ENCODE data around the gene PRPF40A. TPM values are rescaled to one million over a fixed set of nuclear protein-coding genes. Genes with fewer than 3 reads are reported as not detected.

Gene PRPF40A
- total RNA-seq, 1 donor from 2014 or later = 83.0 TPM

DNA sequence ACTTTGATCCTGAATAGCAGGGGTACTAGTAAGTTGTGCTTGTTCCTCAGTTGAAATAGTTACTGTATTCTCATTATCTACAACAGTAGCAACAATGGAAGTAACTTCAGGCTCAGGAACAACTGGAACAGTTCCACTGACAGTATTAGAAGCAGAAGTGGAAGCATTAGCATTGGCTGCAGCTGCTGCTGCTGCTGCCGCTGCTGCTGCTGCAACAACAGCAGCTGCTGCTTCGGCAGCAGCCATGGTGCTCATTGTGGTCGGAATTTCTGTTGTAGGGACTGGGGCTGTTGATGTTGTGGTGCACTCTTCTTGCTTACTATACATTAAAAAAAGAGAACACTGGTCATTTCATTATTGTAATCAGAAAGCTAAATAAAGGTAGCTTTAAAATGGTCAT, 40.8 kb downstream of the PRPF40A start:
- Mint-ChIP-seq H3K4me3 (ENCODE audit: unreplicated experiment) (no peak overlapping the region), H3K27ac (ENCODE audit: unreplicated experiment) (no peak overlapping the region), H3K9me3 (ENCODE audit: unreplicated experiment) (no peaks in the 10 kb centered on the region), H3K27me3 (ENCODE audit: unreplicated experiment) (no peaks in the 10 kb centered on the region), H3K4me1 (ENCODE audit: unreplicated experiment) (peaks cover under 1% of the 10 kb centered on the region), H3K36me3 (ENCODE audit: unreplicated experiment) (peaks cover 51% of the 10 kb centered on the region)
- DNase-seq (ENCODE audit: extremely low spot score, unreplicated experiment) = no peak
- TF ChIP-seq, protein P1, sequence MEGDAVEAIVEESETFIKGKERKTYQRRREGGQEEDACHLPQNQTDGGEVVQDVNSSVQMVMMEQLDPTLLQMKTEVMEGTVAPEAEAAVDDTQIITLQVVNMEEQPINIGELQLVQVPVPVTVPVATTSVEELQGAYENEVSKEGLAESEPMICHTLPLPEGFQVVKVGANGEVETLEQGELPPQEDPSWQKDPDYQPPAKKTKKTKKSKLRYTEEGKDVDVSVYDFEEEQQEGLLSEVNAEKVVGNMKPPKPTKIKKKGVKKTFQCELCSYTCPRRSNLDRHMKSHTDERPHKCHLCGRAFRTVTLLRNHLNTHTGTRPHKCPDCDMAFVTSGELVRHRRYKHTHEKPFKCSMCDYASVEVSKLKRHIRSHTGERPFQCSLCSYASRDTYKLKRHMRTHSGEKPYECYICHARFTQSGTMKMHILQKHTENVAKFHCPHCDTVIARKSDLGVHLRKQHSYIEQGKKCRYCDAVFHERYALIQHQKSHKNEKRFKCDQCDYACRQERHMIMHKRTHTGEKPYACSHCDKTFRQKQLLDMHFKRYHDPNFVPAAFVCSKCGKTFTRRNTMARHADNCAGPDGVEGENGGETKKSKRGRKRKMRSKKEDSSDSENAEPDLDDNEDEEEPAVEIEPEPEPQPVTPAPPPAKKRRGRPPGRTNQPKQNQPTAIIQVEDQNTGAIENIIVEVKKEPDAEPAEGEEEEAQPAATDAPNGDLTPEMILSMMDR (IDR thresholded peaks at IDR 0.05) = no peak

DNA sequence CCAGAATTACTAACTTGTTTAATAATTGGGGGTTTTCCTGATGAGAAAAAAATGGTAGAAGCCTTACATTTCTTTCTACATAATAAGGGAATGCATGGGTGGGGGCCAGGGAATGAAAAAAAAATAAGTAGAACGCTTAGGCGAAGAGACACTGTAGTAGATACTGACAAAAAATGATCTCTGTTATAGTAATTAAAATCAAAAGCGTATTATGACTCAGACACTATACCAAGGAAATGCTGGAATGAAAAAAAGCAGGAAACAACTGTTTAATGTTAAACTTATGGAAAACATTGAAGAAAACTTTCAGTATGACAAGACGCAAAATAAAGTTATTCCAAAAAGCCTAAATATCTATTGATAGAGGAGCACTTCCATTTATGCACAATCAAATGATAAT, 42.9 kb downstream of the PRPF40A start:
- TF ChIP-seq, protein P1 (IDR thresholded peaks at IDR 0.05) = no peak
- Mint-ChIP-seq H3K27ac (ENCODE audit: unreplicated experiment) (no peak overlapping the region), H3K36me3 (ENCODE audit: unreplicated experiment) (peaks cover 41% of the 10 kb centered on the region), H3K4me3 (ENCODE audit: unreplicated experiment) (no peak overlapping the region), H3K27me3 (ENCODE audit: unreplicated experiment) (no peaks in the 10 kb centered on the region), H3K4me1 (ENCODE audit: unreplicated experiment) (no peaks in the 10 kb centered on the region), H3K9me3 (ENCODE audit: unreplicated experiment) (no peaks in the 10 kb centered on the region)
- DNase-seq (ENCODE audit: extremely low spot score, unreplicated experiment) = no peak

DNA sequence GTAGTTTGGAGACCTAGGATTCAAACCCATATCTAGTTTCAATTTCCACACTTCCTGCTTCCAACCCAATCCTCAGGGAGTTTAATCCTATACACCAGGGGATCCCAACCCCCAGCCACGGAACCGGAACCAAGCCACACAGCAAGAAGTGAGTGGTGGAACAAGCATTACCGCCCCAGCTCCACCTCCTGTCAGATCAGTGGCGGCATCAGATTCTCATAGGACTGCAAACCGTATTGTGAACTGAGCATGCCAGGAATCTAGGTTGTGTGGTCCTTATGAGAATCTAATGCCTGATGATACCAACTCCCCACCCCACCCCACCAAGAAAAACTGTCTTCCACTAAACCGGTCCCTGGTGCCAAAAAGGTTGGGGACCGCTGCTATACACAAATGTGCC, 52.5 kb downstream of the PRPF40A start:
- H3K36me3 Mint-ChIP-seq (ENCODE audit: unreplicated experiment) = peaks cover 53% of the 10 kb centered on the region
- H3K9me3 Mint-ChIP-seq (ENCODE audit: unreplicated experiment) = no peaks in the 10 kb centered on the region
- no peaks in the 10 kb centered on the region for H3K27me3 Mint-ChIP-seq (ENCODE audit: unreplicated experiment)
- H3K27ac Mint-ChIP-seq (ENCODE audit: unreplicated experiment) = no peak overlapping the region
- H3K4me3 Mint-ChIP-seq (ENCODE audit: unreplicated experiment) = no peak overlapping the region
- TF ChIP-seq, protein P1 (IDR thresholded peaks at IDR 0.05) = no peak
- no peak for DNase-seq (ENCODE audit: extremely low spot score, unreplicated experiment)
- H3K4me1 Mint-ChIP-seq (ENCODE audit: unreplicated experiment) = no peaks in the 10 kb centered on the region

DNA sequence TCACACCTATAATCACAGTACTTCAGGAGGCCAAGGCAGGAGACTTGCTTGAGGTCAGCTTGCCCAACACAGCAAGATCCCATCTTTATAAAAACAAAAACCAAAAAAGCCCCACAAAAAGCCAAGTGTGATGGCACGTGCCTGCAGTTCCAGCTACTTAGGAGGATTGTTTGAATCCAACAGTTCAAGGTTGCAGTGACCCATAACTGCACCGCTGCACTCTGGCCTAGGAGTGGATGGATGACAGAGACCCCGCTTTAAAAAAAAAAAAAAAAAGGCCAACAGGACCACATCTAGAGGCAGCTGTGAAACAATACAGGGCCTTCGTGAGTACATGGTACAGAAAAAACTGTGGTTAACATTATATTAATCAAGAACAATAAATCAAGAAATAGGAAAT, 56.2 kb downstream of the PRPF40A start:
- Mint-ChIP-seq H3K4me1 (ENCODE audit: unreplicated experiment) (no peaks in the 10 kb centered on the region), H3K4me3 (ENCODE audit: unreplicated experiment) (no peak overlapping the region), H3K36me3 (ENCODE audit: unreplicated experiment) (peaks cover 55% of the 10 kb centered on the region), H3K9me3 (ENCODE audit: unreplicated experiment) (no peaks in the 10 kb centered on the region), H3K27ac (ENCODE audit: unreplicated experiment) (no peak overlapping the region), H3K27me3 (ENCODE audit: unreplicated experiment) (no peaks in the 10 kb centered on the region)
- no peak for DNase-seq (ENCODE audit: extremely low spot score, unreplicated experiment)
- TF ChIP-seq, protein P1 (IDR thresholded peaks at IDR 0.05) = no peak

DNA sequence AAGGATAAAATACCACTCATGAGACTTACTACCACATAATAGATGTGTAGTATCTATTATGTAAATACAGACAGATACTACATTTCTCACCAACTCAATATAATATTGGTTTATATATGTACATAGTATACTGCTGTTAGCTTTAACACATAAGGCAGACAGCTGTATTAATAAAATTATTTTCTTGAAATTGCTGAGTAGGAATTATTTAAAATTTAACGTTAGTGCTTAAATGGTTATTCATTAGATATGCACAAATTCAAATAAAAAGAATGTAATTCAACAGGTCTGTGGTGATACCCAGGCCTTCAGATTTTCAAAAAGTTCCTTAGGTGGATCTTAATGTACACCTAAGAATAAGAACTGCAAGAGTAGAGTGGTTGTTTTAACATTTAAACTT, 59.0 kb downstream of the PRPF40A start:
- H3K9me3 Mint-ChIP-seq (ENCODE audit: unreplicated experiment) = no peaks in the 10 kb centered on the region
- no peaks in the 10 kb centered on the region for H3K4me1 Mint-ChIP-seq (ENCODE audit: unreplicated experiment)
- no peaks in the 10 kb centered on the region for H3K27me3 Mint-ChIP-seq (ENCODE audit: unreplicated experiment)
- TF ChIP-seq, protein P1 (IDR thresholded peaks at IDR 0.05) = no peak
- H3K36me3 Mint-ChIP-seq (ENCODE audit: unreplicated experiment) = peaks cover 48% of the 10 kb centered on the region
- no peak overlapping the region for H3K4me3 Mint-ChIP-seq (ENCODE audit: unreplicated experiment)
- no peak overlapping the region for H3K27ac Mint-ChIP-seq (ENCODE audit: unreplicated experiment)
- no peak for DNase-seq (ENCODE audit: extremely low spot score, unreplicated experiment)
